ENCODE results near the gene TTC27.
"Not testable (repeated sequence)": the region's sequence is repeated elsewhere in the genome, so short reads cannot be mapped to it uniquely, and the experiment has no call there.

TTC27 gene

DNA sequence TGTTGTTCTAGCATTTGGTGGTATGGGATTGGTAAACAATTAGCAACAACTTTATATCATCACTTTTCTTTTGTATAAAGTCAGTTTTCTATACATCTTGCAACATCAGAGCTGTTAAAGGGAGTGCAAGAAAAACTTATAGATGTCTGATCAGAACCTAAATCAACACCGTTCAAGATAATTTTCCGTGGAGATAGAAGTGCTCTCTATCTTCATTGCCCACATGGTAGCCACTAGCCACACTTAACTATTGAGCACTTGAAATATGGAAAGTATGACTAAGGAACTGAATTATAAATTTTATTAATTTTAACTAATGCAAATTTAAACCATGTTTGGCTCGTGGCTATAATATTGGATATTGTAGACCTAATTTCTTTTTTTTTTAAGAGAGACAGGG lies 5.2 kb downstream of the TTC27 start:
- CTCF ChIA-PET: no interaction called here
- POLR2A ChIA-PET: no interaction called here
- no peak for TF ChIP-seq ELF4 (IDR thresholded peaks at IDR 0.05)
- no peak for DNase-seq (ENCODE audit: extremely low spot score)

DNA sequence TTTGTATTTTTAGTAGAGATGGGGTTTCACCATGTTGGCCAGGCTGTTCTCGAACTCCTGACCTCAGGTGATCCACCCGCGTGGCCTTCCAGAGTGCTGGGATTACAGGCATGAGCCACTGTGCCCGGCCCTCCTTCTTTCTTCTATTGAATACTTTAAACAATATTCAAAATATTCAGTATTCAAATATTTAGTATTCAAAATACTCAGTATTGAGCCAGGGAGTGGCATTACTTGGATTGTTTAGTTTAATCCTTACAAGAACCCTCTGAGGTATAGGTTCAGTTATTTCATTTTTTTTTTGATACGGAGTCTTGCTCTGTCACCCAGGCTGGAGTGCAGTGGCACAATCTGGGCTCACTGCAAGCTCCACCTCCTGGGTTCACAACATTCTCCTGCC lies 10.7 kb downstream of the TTC27 start:
- DNase-seq (ENCODE audit: extremely low spot score); CTCF ChIA-PET; POLR2A ChIA-PET: not testable (repeated sequence)

DNA sequence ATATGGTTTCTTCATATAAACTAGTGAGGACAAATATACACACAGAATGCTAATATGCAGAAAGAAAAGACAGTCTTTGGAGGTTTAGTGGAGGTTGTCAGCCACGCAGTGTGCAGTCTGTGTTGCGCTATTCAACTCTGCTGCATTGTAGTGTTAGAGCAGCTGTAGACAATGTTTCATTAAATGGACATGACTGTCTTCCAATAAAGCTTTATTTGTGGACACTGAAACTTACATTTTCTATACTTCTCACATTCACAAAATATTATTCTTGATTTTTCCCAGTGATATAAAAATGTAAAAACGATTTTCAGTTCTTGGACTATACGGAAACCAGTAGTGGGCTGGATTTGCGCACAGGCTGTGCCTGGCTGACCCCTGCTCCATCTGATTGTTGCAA lies 13.3 kb downstream of the TTC27 start:
- ChIA-PET CTCF (no interaction called here), POLR2A (no interaction called here)
- TF ChIP-seq SP1 (IDR thresholded peaks at IDR 0.05) (no peak), ZNF384 (IDR thresholded peaks at IDR 0.05) (no peak), LEF1 (IDR thresholded peaks at IDR 0.05; ENCODE audit: borderline replicate concordance) (no peak), CTBP1 (IDR thresholded peaks at IDR 0.05; ENCODE audit: borderline replicate concordance) (no peak), FOXK2 (IDR thresholded peaks at IDR 0.05) (no peak), ARNT (IDR thresholded peaks at IDR 0.05) (no peak), NFRKB (IDR thresholded peaks at IDR 0.05) (no peak)
- TF ChIP-seq, protein P1, sequence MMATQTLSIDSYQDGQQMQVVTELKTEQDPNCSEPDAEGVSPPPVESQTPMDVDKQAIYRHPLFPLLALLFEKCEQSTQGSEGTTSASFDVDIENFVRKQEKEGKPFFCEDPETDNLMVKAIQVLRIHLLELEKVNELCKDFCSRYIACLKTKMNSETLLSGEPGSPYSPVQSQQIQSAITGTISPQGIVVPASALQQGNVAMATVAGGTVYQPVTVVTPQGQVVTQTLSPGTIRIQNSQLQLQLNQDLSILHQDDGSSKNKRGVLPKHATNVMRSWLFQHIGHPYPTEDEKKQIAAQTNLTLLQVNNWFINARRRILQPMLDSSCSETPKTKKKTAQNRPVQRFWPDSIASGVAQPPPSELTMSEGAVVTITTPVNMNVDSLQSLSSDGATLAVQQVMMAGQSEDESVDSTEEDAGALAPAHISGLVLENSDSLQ (IDR thresholded peaks at IDR 0.05): no peak
- DNase-seq (ENCODE audit: extremely low spot score): no peak

DNA sequence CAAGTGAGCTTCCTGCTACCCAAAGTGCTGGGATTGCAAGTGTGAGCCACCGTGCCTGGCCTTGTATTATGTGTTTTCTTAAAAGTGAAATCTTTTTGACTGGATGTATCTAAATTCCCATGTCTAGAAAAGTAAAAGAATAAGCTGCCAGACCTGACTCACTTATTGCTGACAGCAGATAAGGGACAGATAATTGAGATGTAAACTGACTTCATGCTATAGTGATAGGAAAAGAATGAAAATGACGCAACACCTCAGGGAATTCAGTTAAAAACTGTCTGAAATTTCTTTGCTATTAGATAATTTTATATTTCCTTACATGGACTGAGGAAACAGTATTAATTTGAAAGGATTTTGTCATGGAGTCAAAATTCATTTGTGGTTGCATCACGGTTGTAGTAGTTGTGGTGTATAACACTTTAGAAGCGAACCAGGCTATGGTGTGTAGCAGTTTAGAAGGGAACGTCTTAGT lies 19.4 kb downstream of the TTC27 start:
- DNase-seq (ENCODE audit: extremely low spot score): no peak
- TF ChIP-seq LEF1 (IDR thresholded peaks at IDR 0.05; ENCODE audit: borderline replicate concordance) (no peak), HDGF (IDR thresholded peaks at IDR 0.05; ENCODE audit: borderline replicate concordance) (no peak), ZNF384 (IDR thresholded peaks at IDR 0.05) (no peak), BHLHE40 (IDR thresholded peaks at IDR 0.05; ENCODE audit: borderline replicate concordance) (no peak), L3MBTL2 (conservative IDR thresholded peaks at IDR 0.05) (no peak), SUZ12 (IDR thresholded peaks at IDR 0.05) (no peak), ARNT (IDR thresholded peaks at IDR 0.05) (no peak), FOXK2 (IDR thresholded peaks at IDR 0.05) (no peak), FOXA1 (IDR thresholded peaks at IDR 0.05) (no peak), TARDBP (IDR thresholded peaks at IDR 0.05) (no peak)
- POLR2A ChIA-PET: interaction anchor here (1.6 kb wide), 1 partner anchor 19 kb away, joined by 5 read pairs; the partner anchor contains the start of gene TTC27
- CTCF ChIA-PET: no interaction called here

DNA sequence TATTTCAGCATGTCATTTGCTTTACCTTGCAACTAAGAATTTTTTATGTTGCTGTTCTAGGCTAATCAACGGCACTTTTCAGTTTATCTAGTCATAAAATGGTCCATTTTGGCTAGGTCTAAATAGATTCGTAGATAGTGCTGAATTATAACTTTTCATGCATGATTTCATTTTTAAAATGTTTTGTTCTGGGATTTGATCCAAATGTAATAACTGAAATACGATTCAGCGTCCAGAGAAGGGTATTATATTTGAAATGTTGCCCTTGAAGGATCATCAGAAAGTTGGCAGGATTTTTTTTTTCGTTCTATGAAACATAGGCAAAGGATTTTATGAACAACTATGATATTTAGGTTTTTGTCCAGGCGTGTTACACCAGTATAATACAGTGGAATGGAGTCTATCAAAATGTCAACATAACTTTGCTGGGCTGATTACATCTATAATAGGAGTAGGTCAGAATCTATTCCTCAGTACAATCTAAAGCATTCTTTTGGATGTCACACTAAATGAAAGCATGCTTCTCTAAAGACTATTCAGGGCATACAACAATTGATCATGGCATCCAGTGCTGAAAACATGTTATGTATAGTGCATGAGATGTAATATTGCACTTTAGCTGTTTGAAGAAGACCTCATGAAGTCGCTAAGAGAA lies 24.8 kb downstream of the TTC27 start:
- POLR2A ChIA-PET: no interaction called here
- CTCF ChIA-PET: no interaction called here
- TF ChIP-seq SP1 (IDR thresholded peaks at IDR 0.05) (no peak), CTBP1 (IDR thresholded peaks at IDR 0.05; ENCODE audit: borderline replicate concordance) (no peak), FOXA1 (IDR thresholded peaks at IDR 0.05) (no peak), ARNT (IDR thresholded peaks at IDR 0.05) (no peak), HDGF (IDR thresholded peaks at IDR 0.05; ENCODE audit: borderline replicate concordance) (no peak)
- DNase-seq (ENCODE audit: extremely low spot score): no peak

DNA sequence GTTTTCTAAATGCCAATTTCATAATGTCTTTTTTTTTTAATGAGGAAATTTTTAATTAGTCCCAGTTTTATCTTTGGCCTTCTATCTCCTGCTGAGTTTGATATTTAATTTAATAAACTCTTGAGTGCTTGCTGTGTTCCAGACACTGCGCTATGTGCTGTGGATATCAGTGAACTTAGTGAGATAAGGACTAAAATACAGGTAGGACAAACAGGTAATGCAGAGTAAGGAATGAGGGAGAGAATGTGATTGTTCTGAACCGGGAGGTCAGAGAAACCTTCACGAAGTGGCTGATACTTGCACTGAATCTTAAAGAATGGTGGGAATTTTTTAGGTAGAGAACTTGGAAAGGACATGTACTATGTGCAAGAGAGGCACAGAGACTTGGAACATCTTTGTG lies 28.2 kb downstream of the TTC27 start:
- DNase-seq (ENCODE audit: extremely low spot score): no peak
- CTCF ChIA-PET: no interaction called here
- POLR2A ChIA-PET: no interaction called here
- no peak for TF ChIP-seq L3MBTL2 (conservative IDR thresholded peaks at IDR 0.05)
- no peak for TF ChIP-seq NFRKB (IDR thresholded peaks at IDR 0.05)
- no peak for TF ChIP-seq ZNF384 (IDR thresholded peaks at IDR 0.05)
- no peak for TF ChIP-seq HDGF (IDR thresholded peaks at IDR 0.05; ENCODE audit: borderline replicate concordance)
- TF ChIP-seq FOXM1 (IDR thresholded peaks at IDR 0.05; ENCODE audit: borderline replicate concordance): no peak
- no peak for TF ChIP-seq SP1 (IDR thresholded peaks at IDR 0.05)
- no peak for TF ChIP-seq FOXK2 (IDR thresholded peaks at IDR 0.05)
- no peak for TF ChIP-seq LEF1 (IDR thresholded peaks at IDR 0.05; ENCODE audit: borderline replicate concordance)
- no peak for TF ChIP-seq TARDBP (IDR thresholded peaks at IDR 0.05)
- TF ChIP-seq BHLHE40 (IDR thresholded peaks at IDR 0.05; ENCODE audit: borderline replicate concordance): no peak

DNA sequence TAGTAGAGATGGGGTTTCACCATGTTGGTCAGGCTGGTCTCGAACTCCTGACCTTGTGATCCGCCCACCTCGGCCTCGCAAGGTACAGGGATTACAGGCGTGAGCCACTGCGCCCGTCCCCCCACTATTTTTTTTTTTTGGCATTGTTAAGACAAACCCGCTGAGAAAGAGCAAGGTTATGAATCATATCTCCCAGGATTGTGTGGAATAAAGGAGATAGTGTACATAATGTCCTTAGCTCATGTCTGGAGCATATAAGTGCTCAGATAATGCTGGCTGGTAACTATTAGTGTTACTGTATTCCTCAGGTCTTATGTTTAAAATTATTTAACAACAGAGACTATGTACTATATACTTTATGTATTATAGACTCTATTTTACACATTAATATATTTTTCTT lies 36.0 kb downstream of the TTC27 start:
- DNase-seq (ENCODE audit: extremely low spot score): no peak
- no peak for TF ChIP-seq SUZ12 (IDR thresholded peaks at IDR 0.05)
- ChIA-PET POLR2A (no interaction called here), CTCF (no interaction called here)

DNA sequence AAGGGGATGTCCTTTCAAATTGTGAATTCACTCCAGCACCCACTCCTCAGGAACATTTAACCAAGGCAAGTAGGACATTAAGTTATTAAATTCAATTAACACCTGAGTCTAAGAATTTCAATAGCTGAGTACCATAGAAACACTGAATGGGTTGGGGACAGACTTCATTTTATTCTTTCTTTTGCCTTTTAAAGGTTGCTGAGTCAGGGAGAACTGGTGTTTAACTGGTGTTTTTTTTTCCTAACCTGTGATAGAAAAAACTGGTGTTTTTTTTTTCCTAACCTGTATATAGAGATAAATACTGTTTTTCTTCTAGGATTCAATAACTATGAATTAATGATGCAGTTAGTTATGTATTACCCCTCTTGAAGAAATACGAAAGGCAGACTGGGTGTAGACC lies 38.9 kb downstream of the TTC27 start:
- ChIA-PET CTCF (no interaction called here), POLR2A (no interaction called here)
- DNase-seq (ENCODE audit: extremely low spot score): no peak
- TF ChIP-seq BHLHE40 (IDR thresholded peaks at IDR 0.05; ENCODE audit: borderline replicate concordance) (no peak), CTBP1 (IDR thresholded peaks at IDR 0.05; ENCODE audit: borderline replicate concordance) (no peak), NFRKB (IDR thresholded peaks at IDR 0.05) (no peak), L3MBTL2 (conservative IDR thresholded peaks at IDR 0.05) (no peak), SUZ12 (IDR thresholded peaks at IDR 0.05) (no peak), ZNF384 (IDR thresholded peaks at IDR 0.05) (no peak), ARNT (IDR thresholded peaks at IDR 0.05) (no peak), FOXM1 (IDR thresholded peaks at IDR 0.05; ENCODE audit: borderline replicate concordance) (no peak), FOXA1 (IDR thresholded peaks at IDR 0.05) (no peak)

DNA sequence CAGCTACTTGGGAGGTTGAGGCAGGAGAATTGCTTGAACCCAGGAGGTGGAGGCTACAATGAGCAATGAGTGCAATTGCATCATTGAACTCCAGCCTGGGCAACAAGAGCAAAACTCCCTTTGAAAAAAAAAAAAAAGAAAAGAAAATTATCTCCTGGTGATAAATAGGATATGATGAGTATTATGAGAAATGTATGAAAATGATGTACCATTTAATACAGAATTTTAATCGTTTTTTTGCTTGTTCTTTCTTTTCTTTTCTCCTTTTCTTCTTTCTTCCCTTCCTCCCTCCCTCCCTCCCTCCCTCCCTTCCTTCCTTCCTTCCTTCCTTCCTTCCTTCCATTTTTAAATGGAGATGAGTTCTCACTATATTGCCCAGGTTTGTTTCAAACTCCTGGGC lies 40.4 kb downstream of the TTC27 start:
- TF ChIP-seq CTBP1 (IDR thresholded peaks at IDR 0.05; ENCODE audit: borderline replicate concordance) (no peak), NFRKB (IDR thresholded peaks at IDR 0.05) (no peak), ARNT (IDR thresholded peaks at IDR 0.05) (no peak), HDGF (IDR thresholded peaks at IDR 0.05; ENCODE audit: borderline replicate concordance) (no peak), BHLHE40 (IDR thresholded peaks at IDR 0.05; ENCODE audit: borderline replicate concordance) (no peak), FOXA1 (IDR thresholded peaks at IDR 0.05) (no peak), TARDBP (IDR thresholded peaks at IDR 0.05) (no peak), SUZ12 (IDR thresholded peaks at IDR 0.05) (no peak), ZNF384 (IDR thresholded peaks at IDR 0.05) (no peak)
- ChIA-PET POLR2A (no interaction called here), CTCF (no interaction called here)
- DNase-seq (ENCODE audit: extremely low spot score): no peak

Data from HEK293T (cell line).